Natural killer cell (primary cell): ENCODE data around the gene RAD9B. TPM values are rescaled to one million over a fixed set of nuclear protein-coding genes. Genes with fewer than 3 reads are reported as not detected.
A peak's percentile ranks its signal among the peaks of the same experiment; 100 is the strongest.

Source experiments
- ATAC-seq, 3 donors: fragments of 150-1000 bp in 2 of 3; fragments of 200-7000 bp in 1 of 3; cut with Tn5 transposase; 1 replicate in 1 of 3; 2 replicates in 2 of 3; pipeline ENCODE4 v1.10.0; 2021; ENCODE audit warnings: mild to moderate bottlenecking in 2 of 3, moderate library complexity in 2 of 3
- DNase-seq, 2 donors: peaks; one replicate each; pipeline versions ENCODE4 v3.0.0 to v3.0.0-alpha.2; 2013 to 2021; ENCODE audit warnings: mixed read lengths in 1 of 2
- H3K27ac ChIP-seq: one replicate; pipeline ENCODE4 v1.5.1; 2013; ENCODE audit warnings: mild to moderate bottlenecking, low read length
- H3K27me3 ChIP-seq: one replicate; pipeline ENCODE4 v1.6.1; 2013; ENCODE audit warnings: low read length; ENCODE audit not compliant: control insufficient read depth, insufficient read depth
- H3K36me3 ChIP-seq: one replicate; pipeline ENCODE4 v1.6.1; 2013; ENCODE audit warnings: low read length; ENCODE audit not compliant: control insufficient read depth, insufficient read depth
- H3K4me1 ChIP-seq: one replicate; pipeline ENCODE4 v1.6.1; 2013; ENCODE audit warnings: low read length; ENCODE audit not compliant: control insufficient read depth, insufficient read depth
- H3K4me3 ChIP-seq: one replicate; pipeline ENCODE4 v1.5.1; 2013; ENCODE audit warnings: low read length
- H3K9me3 ChIP-seq: one replicate; pipeline ENCODE4 v1.6.1; 2013; ENCODE audit warnings: low read length; ENCODE audit not compliant: control insufficient read depth, insufficient read depth
- H3K27ac Mint-ChIP-seq, 2 donors: one replicate each; pipeline ENCODE4 v1.8.0; 2022; ENCODE audit warnings: mild to moderate bottlenecking in 2 of 2, mixed read lengths in 2 of 2, moderate library complexity in 1 of 2
- H3K27me3 Mint-ChIP-seq, 2 donors: one replicate each; pipeline ENCODE4 v1.8.0; 2022; ENCODE audit warnings: low read depth in 2 of 2, mixed read lengths in 2 of 2
- H3K36me3 Mint-ChIP-seq: one replicate; pipeline ENCODE4 v1.8.0; 2022; ENCODE audit warnings: mixed read lengths
- H3K4me1 Mint-ChIP-seq, 2 donors: one replicate each; pipeline ENCODE4 v1.8.0; 2022; ENCODE audit warnings: mixed read lengths in 2 of 2
- H3K4me3 Mint-ChIP-seq: one replicate; pipeline ENCODE4 v1.8.0; 2022; ENCODE audit warnings: mild to moderate bottlenecking, moderate library complexity, mixed read lengths
- H3K9me3 Mint-ChIP-seq, 2 donors: one replicate each; pipeline ENCODE4 v1.8.0; 2022; ENCODE audit warnings: mixed read lengths in 2 of 2
- CTCF ChIP-seq: fragments of 200-600 bp; IDR thresholded peaks from one replicate; pipeline ENCODE4 v1.8.0; 2022; ENCODE audit warnings: antibody characterized with exemption
- WGBS: methylation state at CpG from one replicate; pipeline ENCODE4 v1.1.7; 2013; ENCODE audit warnings: missing lambda C conversion rate; ENCODE audit not compliant: insufficient coverage; 5-methylcytosine and 5-hydroxymethylcytosine counted together
- intact Hi-C: fragments of 100-400 bp; cut with micrococcal nuclease; formaldehyde crosslinking; loops from one replicate; pipeline ENCODE4 v1.14.2; 2022
- total RNA-seq, 4 donors: library from RNA; stranded (reverse); fragments of 120-200 nt in 1 of 4; gene quantifications; one replicate each; pipeline versions ENCODE4 v1.2.3 to v1.2.4, GENCODE V29; 2013 to 2022

RAD9B gene
- total RNA-seq, 3 donors from 2014 or later (not counting 1 experiment from before 2014, with no cell fraction given) = 0.18 to 1.8 (median 0.91) TPM

- Mint-ChIP-seq H3K4me1 (peaks cover 40 to 52% of the 10 kb centered on the region in 2 donors), H3K4me3 (no peak overlapping the region), H3K36me3 (no peaks in the 10 kb centered on the region), H3K27ac (peak overlapping the region; percentile 54 to 70), H3K27me3 (no peaks in the 10 kb centered on the region), H3K9me3 (no peaks in the 10 kb centered on the region)
- ATAC-seq (no peak), DNase-seq (no peak)
- 100% methylated on average over 3 of the region's 4 CpGs for WGBS
- Histone ChIP-seq H3K27ac (no peak overlapping the region), H3K4me1 (no peaks in the 10 kb centered on the region), H3K36me3 (peaks cover 24% of the 10 kb centered on the region), H3K27me3 (no peaks in the 10 kb centered on the region), H3K4me3 (no peak overlapping the region), H3K9me3 (no peaks in the 10 kb centered on the region)
- no peak for TF ChIP-seq CTCF
- intact Hi-C loops = no loop called here
These were observed 48.9 kb downstream of the RAD9B start for GRCh38 chr12:110550981-110551380.

Other genes starting within 250 kb of the RAD9B start
- gene ATP2A2, start 221.1 kb upstream of the RAD9B start, total RNA-seq = 100 to 1,000 TPM; 118 to 140 (median 123) TPM
- gene ANAPC7, start 98.6 kb upstream of the RAD9B start, total RNA-seq = 10 to 100 TPM; 46.5 to 77.0 (median 50.4) TPM
- gene ARPC3, start 52.0 kb upstream of the RAD9B start, total RNA-seq = 100 to 1,000 TPM; 298 to 344 (median 311) TPM
- gene GPN3, start 34.1 kb upstream of the RAD9B start, total RNA-seq = 10 to 100 TPM in 1 of 3 donors, 1 to 10 TPM in 2; 4.7 to 10.4 (median 6.1) TPM
- 1 to 10 TPM; 3.1 to 4.7 (median 3.8) TPM for gene FAM216A, start 33.5 kb upstream of the RAD9B start, total RNA-seq
- gene VPS29, start 220 bp upstream of the RAD9B start, total RNA-seq = 100 to 1,000 TPM in 1 of 3 donors, 10 to 100 TPM in 2; 94.3 to 115 (median 99.6) TPM
- 10 to 100 TPM; 44.0 to 52.7 (median 48.0) TPM for gene PPTC7, start 81.0 kb downstream of the RAD9B start, total RNA-seq
- 1 to 10 TPM; 4.3 to 6.6 (median 5.2) TPM for gene TCTN1, start 111.8 kb downstream of the RAD9B start, total RNA-seq
- 10 to 100 TPM; 12.5 to 18.4 (median 18.0) TPM for gene HVCN1, start 186.8 kb downstream of the RAD9B start, total RNA-seq
- gene PPP1CC, start 240.6 kb downstream of the RAD9B start, total RNA-seq = 100 to 1,000 TPM; 114 to 121 (median 117) TPM